H9 (cell line): Measurements from ENCODE around the gene GYG2. TPM values are rescaled to one million over a fixed set of nuclear protein-coding genes. Genes with fewer than 3 reads are reported as not detected.
A peak's percentile ranks its signal among the peaks of the same experiment; 100 is the strongest.

Experiments used
- DNase-seq: peaks from one replicate; pipeline ENCODE4 v3.0.0-alpha.2; 2017
- H2AFZ ChIP-seq: one replicate; pipeline ENCODE4 v1.6.1; 2013; ENCODE audit warnings: mild to moderate bottlenecking, low read length, control low read depth, moderate library complexity
- H2AK5ac ChIP-seq: 2 replicates; pipeline ENCODE4 v1.6.1; 2013; ENCODE audit warnings: low read length, control low read depth, mixed read lengths; ENCODE audit not compliant: insufficient read length
- H2BK120ac ChIP-seq: one replicate; pipeline ENCODE4 v1.6.1; 2013; ENCODE audit warnings: low read depth, mild to moderate bottlenecking, low read length, control low read depth, inconsistent platforms; ENCODE audit not compliant: poor library complexity, severe bottlenecking
- H2BK12ac ChIP-seq: 2 replicates; pipeline ENCODE4 v1.6.1; 2013; ENCODE audit warnings: low read length, control low read depth, mixed read lengths, low read depth; ENCODE audit not compliant: insufficient read length
- H2BK15ac ChIP-seq: 2 replicates; pipeline ENCODE4 v1.6.1; 2013; ENCODE audit warnings: low read depth, low read length, control low read depth
- H2BK20ac ChIP-seq: one replicate; pipeline ENCODE4 v1.6.1; 2013; ENCODE audit warnings: low read depth, mild to moderate bottlenecking, low read length, control low read depth, inconsistent platforms; ENCODE audit not compliant: poor library complexity, severe bottlenecking
- H2BK5ac ChIP-seq: 2 replicates; pipeline ENCODE4 v1.6.1; 2013; ENCODE audit warnings: low read length, control low read depth, mixed read lengths; ENCODE audit not compliant: insufficient read length
- H3K14ac ChIP-seq: 2 replicates; pipeline ENCODE4 v1.6.1; 2013; ENCODE audit warnings: low read length, control low read depth; ENCODE audit not compliant: insufficient read depth
- H3K18ac ChIP-seq: 2 replicates; pipeline ENCODE4 v1.6.1; 2013; ENCODE audit warnings: low read depth, mild to moderate bottlenecking, mixed read lengths, low read length, control low read depth; ENCODE audit not compliant: insufficient read length
- H3K23ac ChIP-seq: 2 replicates; pipeline ENCODE4 v1.6.1; 2013; ENCODE audit warnings: low read length, control low read depth, mixed read lengths, low read depth; ENCODE audit not compliant: insufficient read length
- H3K23me2 ChIP-seq: 2 replicates; pipeline ENCODE4 v1.6.1; 2013; ENCODE audit warnings: low read depth, mild to moderate bottlenecking, mixed read lengths, low read length, control low read depth; ENCODE audit not compliant: insufficient read length, poor library complexity, severe bottlenecking
- H3K27ac ChIP-seq: 2 replicates; pipeline ENCODE4 v1.5.1; 2013; ENCODE audit warnings: low read length, control low read depth, mixed read lengths, low read depth; ENCODE audit not compliant: insufficient read length
- H3K27me3 ChIP-seq: 2 replicates; pipeline ENCODE4 v1.6.1; 2013; ENCODE audit warnings: low read length, control low read depth, inconsistent platforms; ENCODE audit not compliant: insufficient read depth
- H3K4ac ChIP-seq: 2 replicates; pipeline ENCODE4 v1.6.1; 2013; ENCODE audit warnings: low read depth, mild to moderate bottlenecking, control low read depth, inconsistent platforms, low read length, moderate library complexity
- H3K4me1 ChIP-seq: 2 replicates; pipeline ENCODE4 v1.6.1; 2013; ENCODE audit warnings: low read length, control low read depth, inconsistent platforms; ENCODE audit not compliant: insufficient read depth
- H3K4me2 ChIP-seq: 2 replicates; pipeline ENCODE4 v1.6.1; 2013; ENCODE audit warnings: low read length, control low read depth, mixed read lengths; ENCODE audit not compliant: insufficient read length, insufficient read depth
- H3K56ac ChIP-seq: 2 replicates; pipeline ENCODE4 v1.6.1; 2013; ENCODE audit warnings: low read depth, mild to moderate bottlenecking, mixed read lengths, low read length, control low read depth; ENCODE audit not compliant: insufficient read length
- H3K79me1 ChIP-seq: 2 replicates; pipeline ENCODE4 v1.6.1; 2013; ENCODE audit warnings: low read depth, mild to moderate bottlenecking, moderate library complexity, low read length, control low read depth, inconsistent platforms; ENCODE audit not compliant: insufficient read depth, poor library complexity, severe bottlenecking
- H3K79me2 ChIP-seq: 2 replicates; pipeline ENCODE4 v1.6.1; 2013; ENCODE audit warnings: low read length, control low read depth, inconsistent platforms; ENCODE audit not compliant: insufficient read depth
- H3K9ac ChIP-seq: 2 replicates; pipeline ENCODE4 v1.6.1; 2013; ENCODE audit warnings: low read length, control low read depth, mixed read lengths; ENCODE audit not compliant: insufficient read length; ENCODE audit errors: extremely low read depth
- H3K9me3 ChIP-seq: one replicate; pipeline ENCODE4 v1.6.1; 2013; ENCODE audit warnings: low read depth, low read length, inconsistent platforms; ENCODE audit not compliant: control insufficient read depth
- H3T11ph ChIP-seq: one replicate; pipeline ENCODE4 v1.6.1; 2013; ENCODE audit warnings: mild to moderate bottlenecking, low read length, control low read depth, inconsistent platforms
- H4K20me1 ChIP-seq: one replicate; pipeline ENCODE4 v1.6.1; 2013; ENCODE audit not compliant: control insufficient read depth, insufficient read length, insufficient read depth
- H4K5ac ChIP-seq: 2 replicates; pipeline ENCODE4 v1.6.1; 2013; ENCODE audit warnings: low read depth, mild to moderate bottlenecking, mixed read lengths, low read length, control low read depth; ENCODE audit not compliant: insufficient read length
- H4K8ac ChIP-seq: replicated peaks from 2 replicates; pipeline ENCODE4 v1.6.1; 2013; ENCODE audit warnings: low read length, control low read depth, mixed read lengths, low read depth; ENCODE audit not compliant: insufficient read length
- H4K91ac ChIP-seq: 2 replicates; pipeline ENCODE4 v1.6.1; 2013; ENCODE audit warnings: low read depth, mild to moderate bottlenecking, moderate library complexity, mixed read lengths, low read length, control low read depth; ENCODE audit not compliant: insufficient read length
- H3K27ac Mint-ChIP-seq, 3 experiments: 2 replicates in 2 of 3; 3 replicates in 1 of 3; pipeline ENCODE4 v1.8.0; 2020 to 2021; ENCODE audit warnings: mixed read lengths in 3 of 3, mild to moderate bottlenecking in 1 of 3, moderate library complexity in 1 of 3
- H3K27me3 Mint-ChIP-seq: 2 replicates; pipeline ENCODE4 v1.8.0; 2021; ENCODE audit warnings: low read depth, mild to moderate bottlenecking, moderate library complexity, mixed read lengths
- H3K36me3 Mint-ChIP-seq, 3 experiments: 2 replicates in 2 of 3; 3 replicates in 1 of 3; pipeline ENCODE4 v1.8.0; 2020 to 2021; ENCODE audit warnings: low read depth in 3 of 3, mixed read lengths in 3 of 3; ENCODE audit not compliant: insufficient read depth in 1 of 3
- H3K4me1 Mint-ChIP-seq, 2 experiments: 2 replicates each; pipeline ENCODE4 v1.8.0; 2020; ENCODE audit warnings: mixed read lengths in 2 of 2
- H3K4me3 Mint-ChIP-seq, 2 experiments: 2 replicates in 1 of 2; 3 replicates in 1 of 2; pipeline ENCODE4 v1.8.0; 2020 to 2021; ENCODE audit warnings: mild to moderate bottlenecking in 2 of 2, mixed read lengths in 2 of 2, moderate library complexity in 1 of 2
- H3K9me3 Mint-ChIP-seq, 2 experiments: 2 replicates in 1 of 2; 3 replicates in 1 of 2; pipeline ENCODE4 v1.8.0; 2020; ENCODE audit warnings: mild to moderate bottlenecking in 2 of 2, mixed read lengths in 2 of 2, moderate library complexity in 1 of 2
- CTCF ChIP-seq: fragments of 200-600 bp; sonication (generic); conservative IDR thresholded peaks from 3 replicates; pipeline ENCODE4 v1.8.0; 2021; ENCODE audit warnings: antibody characterized with exemption, mild to moderate bottlenecking
- WGBS: extraction: QIAGEN DNeasy Blood & Tissue Kit; methylation state at CpG from one replicate; pipeline ENCODE4 v1.1.7; 2013; ENCODE audit warnings: missing lambda C conversion rate, low lambda C conversion rate, mixed read lengths; ENCODE audit not compliant: insufficient read length; ENCODE audit errors: extremely low coverage; 5-methylcytosine and 5-hydroxymethylcytosine counted together
- total RNA-seq: library from RNA; stranded (reverse); gene quantifications from 2 replicates; pipeline ENCODE4 v1.2.1, GENCODE V29; 2021

Gene GYG2
- total RNA-seq, 1 experiment from 2014 or later, result 95.9 TPM

- Histone ChIP-seq H3K23me2 (peaks cover 4% of the 10 kb centered on the region), H3K18ac (no peak overlapping the region), H3K56ac (no peak overlapping the region), H3K14ac (no peak overlapping the region), H3K79me2 (no peaks in the 10 kb centered on the region), H3K27me3 (no peaks in the 10 kb centered on the region), H2BK20ac (no peak overlapping the region), H2BK12ac (no peak overlapping the region), H4K8ac (no peak overlapping the region), H4K91ac (no peak overlapping the region), H3K79me1 (no peaks in the 10 kb centered on the region), H2BK120ac (no peak overlapping the region), H3K9me3 (no peaks in the 10 kb centered on the region), H3K23ac (no peak overlapping the region), H3K27ac (no peak overlapping the region), H2BK5ac (no peak overlapping the region), H4K20me1 (no peaks in the 10 kb centered on the region), H2BK15ac (no peak overlapping the region), H4K5ac (no peak overlapping the region), H3K4me2 (no peak overlapping the region), H3T11ph (no peak overlapping the region), H3K4me1 (peaks cover 9% of the 10 kb centered on the region), H3K9ac (no peak overlapping the region), H2AK5ac (no peak overlapping the region), H3K4ac (no peak overlapping the region), H2AFZ (no peak overlapping the region)
- no peak overlapping the region for H3K4me3 Mint-ChIP-seq
- H3K9me3 Mint-ChIP-seq, result no peaks in the 10 kb centered on the region
- H3K27ac Mint-ChIP-seq, result peak overlapping the region in 1 of 3 experiments; percentile 27; a peak in 1 of 7 replicates
- no peak for DNase-seq
- no peak for TF ChIP-seq CTCF
- H3K27me3 Mint-ChIP-seq, result no peaks in the 10 kb centered on the region
- H3K4me1 Mint-ChIP-seq, result peaks cover 44 to 47% of the 10 kb centered on the region in 2 experiments
- H3K36me3 Mint-ChIP-seq, result peaks cover 14 to 24% (median 15%) of the 10 kb centered on the region in 3 experiments; a peak in 6 of 7 replicates
- WGBS, result no CpG with 5 or more reads among the region's 7 CpGs
Measured at GRCh38 chrX:2888309-2888708, 59.6 kb downstream of the GYG2 start.
